SK-N-SH (cell line): ENCODE results near the gene IL10RA. TPM values are rescaled to one million over a fixed set of nuclear protein-coding genes. Genes with fewer than 3 reads are reported as not detected.

Experiments used
- polyA plus RNA-seq, 3 experiments: library from polyadenylated mRNA; depleted of rRNA; stranded (reverse); fragments of >200 nt; gene quantifications; 2 replicates each; pipeline ENCODE4 v1.2.3, GENCODE V29; 2012

The IL10RA gene
- polyA plus RNA-seq, 1 of the 3 experiments (the other 2 are of a cell fraction): not detected

Other genes with a start within 250 kb of the IL10RA start
- not detected in 2 replicates for gene DSCAML1, start 189.2 kb upstream of the IL10RA start, polyA plus RNA-seq (2012; rRNA removed)
- not detected in 2 replicates for gene FXYD2, start 161.7 kb upstream of the IL10RA start, polyA plus RNA-seq (2012; rRNA removed)
- 1.4 and 4.3 TPM in 2 replicates for gene FXYD6, start 109.7 kb upstream of the IL10RA start, polyA plus RNA-seq (2012; rRNA removed)
- gene TMPRSS13, start 57.0 kb upstream of the IL10RA start, polyA plus RNA-seq (2012; rRNA removed): not detected in 2 replicates
- gene TMPRSS4, start 90.7 kb downstream of the IL10RA start, polyA plus RNA-seq (2012; rRNA removed): not detected in 2 replicates
- gene SMIM35, start 100.6 kb downstream of the IL10RA start, polyA plus RNA-seq (2012; rRNA removed): not detected in 2 replicates
- gene SCN4B, start 166.4 kb downstream of the IL10RA start, polyA plus RNA-seq (2012; rRNA removed): 1.2 and 2.0 TPM in 2 replicates
- 0.03 and 0.05 TPM in 2 replicates for gene SCN2B, start 190.2 kb downstream of the IL10RA start, polyA plus RNA-seq (2012; rRNA removed)
- gene JAML, start 238.6 kb downstream of the IL10RA start, polyA plus RNA-seq (2012; rRNA removed): not detected in 2 replicates